Activated CD8-positive, alpha-beta memory T cell treated with anti-CD3 and anti-CD28 coated beads for 48 hours (primary cell): Measurements from ENCODE around the gene RNF220.

Experiments used
- DNase-seq, 3 experiments: peaks; one replicate each; pipeline ENCODE4 v3.0.0-alpha.2; 2020; ENCODE audit warnings: low read depth in 2 of 3, low spot score in 2 of 3

The RNF220 gene

DNA sequence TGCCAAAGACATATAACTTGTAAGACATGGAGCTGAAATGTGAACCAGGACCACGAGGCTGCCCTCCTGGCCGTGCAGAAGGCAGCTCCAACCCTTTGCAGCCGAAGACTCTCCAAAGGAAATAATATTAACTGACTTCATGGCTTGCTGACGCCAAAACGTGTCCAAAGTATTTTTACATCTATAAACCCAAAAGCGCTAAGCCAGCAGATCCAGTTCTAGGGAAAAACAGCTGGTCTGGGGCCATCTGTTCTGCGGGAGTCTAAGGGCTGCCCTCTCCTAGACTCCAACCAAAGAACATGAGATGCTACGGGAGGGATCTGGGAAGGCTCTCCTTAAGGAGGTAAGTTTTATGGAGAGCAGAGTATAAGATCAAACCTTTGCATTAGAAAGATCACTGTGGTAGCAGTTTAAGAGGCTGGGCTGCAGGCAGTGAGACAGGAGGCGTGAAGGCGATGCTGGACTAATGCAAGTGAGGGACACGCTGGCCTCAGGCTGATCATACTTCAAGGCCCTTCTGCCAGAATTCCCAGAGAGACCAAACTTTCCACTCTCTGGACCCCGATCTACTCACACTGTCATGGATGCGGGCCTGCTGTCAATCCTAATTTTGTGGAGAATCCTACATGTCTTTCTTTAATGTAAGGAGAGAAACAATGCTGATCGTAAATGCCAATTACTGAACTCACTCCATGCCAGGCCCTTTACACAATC lies 268.1 kb downstream of the RNF220 start:
- DNase-seq: no peak

GRCh38 chr1:44673675-44674112 lies 268.6 kb downstream of the RNF220 start:
- DNase-seq: no peak

DNA sequence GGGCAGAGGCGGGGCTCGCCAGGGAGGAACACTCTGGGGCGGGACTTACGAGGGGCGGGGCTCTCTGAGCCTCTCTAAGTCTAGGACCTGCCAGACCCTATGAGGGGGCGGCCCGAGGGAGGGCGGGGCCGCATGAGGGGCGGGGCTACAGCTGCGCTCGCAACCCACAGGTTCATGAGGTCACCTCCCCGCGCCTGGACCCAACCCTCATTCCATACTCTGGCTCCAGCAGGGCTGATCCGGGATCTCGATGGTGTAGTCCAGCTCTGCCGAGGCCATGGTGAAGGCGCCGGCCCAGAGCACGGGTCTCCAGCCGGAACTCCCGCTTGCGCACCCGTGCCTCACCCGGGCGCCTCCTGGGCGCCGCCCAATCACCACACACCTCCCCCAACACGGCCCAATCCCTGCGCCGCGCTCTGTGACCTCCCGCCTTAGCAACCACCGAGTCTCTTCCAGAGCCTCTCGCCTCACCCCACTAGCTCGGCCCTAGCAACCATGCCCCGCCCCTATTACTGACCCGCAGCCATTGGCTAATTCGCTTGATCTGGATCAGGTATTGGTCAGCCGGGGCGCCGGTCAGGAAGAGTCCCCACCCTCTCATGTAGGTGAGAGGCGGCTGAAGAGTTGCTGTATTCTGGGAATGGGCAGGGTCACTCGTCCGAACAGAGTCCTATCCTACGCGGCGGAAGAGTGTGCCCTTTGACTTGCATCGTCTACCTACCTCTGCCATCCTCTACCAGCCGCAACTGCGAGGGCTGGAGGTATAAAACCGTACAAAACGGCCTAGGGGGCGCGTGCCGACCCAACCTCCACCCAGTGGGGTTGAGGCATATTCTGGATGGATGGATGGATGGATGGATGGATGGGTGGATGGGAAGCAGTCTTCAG lies 269.3 kb downstream of the RNF220 start, which contains the start of the genes ARMH1 and TMEM53:
Gene ARMH1, plus strand, starts transcription at position 602 of the 888 bp plus-strand sequence. CDS start 14,984 bp downstream, outside the sequence.
Gene TMEM53, minus strand, starts transcription at position 369 of the 888 bp plus-strand sequence. Its CDS starts 90 bp downstream, at position 279.
- DNase-seq: peak; percentile 86 to 93 (median 91)

- no peak for DNase-seq
Observed at GRCh38 chr1:44675186-44675585, 270.1 kb downstream of the RNF220 start.

- no peak for DNase-seq
Observed at GRCh38 chr1:44676484-44677200, 271.6 kb downstream of the RNF220 start.

GRCh38 chr1:44677201-44677766 lies 272.2 kb downstream of the RNF220 start:
- DNase-seq: no peak

DNA sequence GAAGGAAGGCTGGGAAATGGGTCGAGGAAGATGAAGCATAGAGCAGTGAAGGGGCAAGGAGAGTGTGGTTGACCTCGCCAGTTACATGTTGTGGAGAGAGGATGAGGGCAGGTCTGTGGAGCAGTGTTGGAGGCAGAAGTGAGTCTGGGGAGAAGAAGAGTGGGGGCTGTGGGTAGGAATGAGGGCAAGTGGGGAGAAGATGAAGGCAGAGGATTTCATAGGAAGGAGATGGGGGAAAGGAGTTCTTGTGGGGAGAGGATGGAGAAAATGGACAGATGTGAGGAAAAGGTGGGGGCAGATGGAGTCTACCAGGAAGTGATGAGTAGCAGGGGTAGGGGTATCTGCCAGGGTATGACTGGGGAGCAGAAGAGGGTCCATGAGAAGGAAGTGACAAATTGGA lies 273.1 kb downstream of the RNF220 start:
- no peak for DNase-seq

GRCh38 chr1:44678626-44679025 lies 273.6 kb downstream of the RNF220 start:
- DNase-seq: no peak

DNA sequence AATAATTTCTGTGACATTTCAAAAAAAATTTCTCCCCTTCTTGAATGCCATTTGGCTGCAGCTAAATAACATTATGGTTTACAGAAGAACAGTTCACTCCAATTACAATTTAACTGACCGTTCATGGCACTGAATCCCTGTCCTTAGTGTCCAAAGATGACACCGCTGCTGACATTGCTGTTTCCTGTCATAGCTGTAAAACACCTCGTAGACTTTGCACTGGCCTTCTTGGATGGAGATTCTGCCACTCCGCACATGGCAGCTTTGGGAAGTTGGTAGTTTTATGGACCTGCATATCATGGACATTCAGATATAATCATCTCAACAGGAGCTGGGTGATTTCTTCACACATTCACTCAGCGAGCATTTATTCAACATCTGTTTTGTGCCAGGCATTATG lies 274.4 kb downstream of the RNF220 start:
- DNase-seq: no peak

DNA sequence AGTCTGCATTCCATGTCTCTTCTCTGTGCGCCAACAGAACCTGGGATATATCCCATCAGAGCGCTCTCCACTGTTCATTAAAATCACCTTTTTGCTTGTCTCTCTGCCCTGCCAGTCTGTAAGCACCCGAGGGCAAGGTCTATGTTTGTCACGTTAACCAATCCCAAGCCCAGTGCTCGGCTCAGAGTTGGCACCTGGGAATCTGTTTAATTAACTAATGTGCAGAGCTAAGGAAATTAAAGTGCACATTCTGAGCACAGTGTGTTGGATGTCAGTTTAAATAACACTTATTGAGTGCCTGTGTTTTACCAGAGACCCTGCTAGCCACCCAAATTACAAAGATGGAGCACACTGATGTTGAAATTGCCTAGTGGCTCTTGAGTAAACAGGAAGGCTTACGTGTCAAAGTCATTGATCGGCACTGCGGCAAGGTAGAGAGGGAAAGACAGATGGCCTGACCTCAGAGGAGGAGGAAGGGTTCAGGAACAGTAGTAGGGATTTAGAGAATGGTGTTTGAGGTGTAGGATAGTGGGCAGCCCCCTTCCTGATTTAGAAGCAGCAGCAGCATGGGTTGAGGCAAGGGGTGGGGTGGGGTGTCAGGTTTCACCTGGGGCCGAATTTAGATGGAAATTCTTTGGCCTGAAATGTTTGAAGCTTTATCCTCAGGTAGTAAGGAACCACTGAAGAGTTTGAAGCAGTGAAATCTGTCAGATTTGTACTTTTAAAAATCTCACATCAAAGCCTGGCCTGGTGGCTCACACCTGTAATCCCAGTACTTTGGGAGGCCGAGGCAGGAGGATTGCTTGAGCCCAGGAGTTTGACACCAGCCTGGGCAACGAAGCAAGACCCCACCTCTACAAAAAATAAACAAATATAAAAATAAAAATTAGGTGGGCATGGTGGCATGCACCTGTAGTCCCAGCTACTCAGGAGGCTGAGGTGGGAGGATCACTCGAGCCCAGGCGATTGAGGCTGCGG lies 277.1 kb downstream of the RNF220 start:
- DNase-seq: no peak

DNA sequence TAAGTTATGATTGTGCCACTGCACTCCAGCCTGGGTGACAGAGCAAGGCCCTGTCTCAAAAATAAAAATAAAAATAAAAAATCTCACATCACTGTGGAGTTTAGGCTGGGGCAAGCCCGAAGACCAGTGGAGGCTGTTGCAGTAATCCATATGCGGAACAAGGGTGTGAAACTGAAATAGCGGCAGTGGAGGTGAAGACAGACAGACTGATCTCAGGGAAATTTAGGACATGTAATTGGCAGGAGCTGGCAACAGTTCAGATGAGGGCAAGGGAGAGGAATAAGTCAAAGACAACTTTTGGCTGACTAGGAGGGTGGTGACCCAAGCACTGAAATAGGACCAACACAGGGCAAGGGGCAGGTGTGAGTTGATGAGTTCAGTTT lies 277.8 kb downstream of the RNF220 start:
- DNase-seq: no peak

DNA sequence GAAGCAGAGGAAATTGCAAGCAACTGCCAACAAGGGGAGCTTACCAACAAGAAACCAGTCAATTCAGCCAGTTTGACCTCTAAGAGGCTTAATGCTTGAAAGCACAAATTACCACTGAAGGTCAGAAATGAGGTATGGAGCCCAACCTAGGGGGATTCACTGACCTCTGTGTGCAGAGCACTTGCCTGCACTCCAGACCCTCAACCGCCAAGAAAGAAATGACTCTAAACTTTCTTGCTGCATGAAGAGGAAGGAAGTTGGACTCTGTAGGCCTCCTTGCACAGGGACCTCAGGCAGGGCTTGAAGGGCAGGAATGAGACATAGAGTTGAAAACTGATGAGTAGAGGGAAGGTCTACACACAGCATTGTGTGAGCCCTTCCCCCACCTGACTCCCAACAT lies 279.5 kb downstream of the RNF220 start:
- no peak for DNase-seq

GRCh38 chr1:44685218-44685617 lies 280.2 kb downstream of the RNF220 start:
- DNase-seq: no peak

- DNase-seq: no peak
Observed at GRCh38 chr1:44685881-44686280, 280.8 kb downstream of the RNF220 start.

- DNase-seq: no peak
Observed at GRCh38 chr1:44688760-44689446, 283.8 kb downstream of the RNF220 start.

DNA sequence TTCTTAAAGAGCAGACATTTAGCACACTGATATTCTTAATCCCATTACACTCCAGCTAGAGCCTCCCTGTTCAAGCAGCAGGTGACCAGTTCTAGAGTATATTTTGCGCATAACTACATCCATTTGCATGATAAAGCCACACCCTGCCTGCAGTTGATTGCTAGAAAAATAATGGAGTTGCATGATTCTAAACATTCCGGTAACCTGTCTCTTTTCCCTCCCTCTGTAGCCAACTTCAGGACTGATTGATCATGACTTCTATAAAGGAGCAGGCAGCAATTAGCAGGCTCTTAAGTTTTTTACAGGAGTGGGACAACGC lies 284.4 kb downstream of the RNF220 start:
- no peak for DNase-seq

DNA sequence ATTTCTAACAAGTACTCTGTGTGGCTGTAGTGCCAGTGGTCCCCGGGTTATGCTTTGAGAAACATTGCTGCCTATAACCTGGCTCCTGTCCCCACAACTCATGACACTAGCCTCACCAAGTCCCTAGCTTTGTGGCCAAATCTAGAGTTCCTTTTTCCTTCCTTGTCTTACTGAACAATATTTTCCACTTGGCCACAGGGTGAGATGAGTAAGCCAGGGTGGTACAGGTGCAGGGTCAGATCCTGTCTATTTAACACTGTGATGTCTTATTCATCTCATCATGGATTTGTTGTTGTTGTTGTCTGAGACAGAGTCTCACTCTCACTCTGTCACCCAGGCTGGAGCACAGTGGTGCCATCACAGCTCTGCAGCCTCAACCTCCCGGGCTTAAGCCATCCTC lies 288.1 kb downstream of the RNF220 start:
- DNase-seq: no peak

GRCh38 chr1:44693900-44694299 lies 288.8 kb downstream of the RNF220 start:
- DNase-seq: no peak

DNA sequence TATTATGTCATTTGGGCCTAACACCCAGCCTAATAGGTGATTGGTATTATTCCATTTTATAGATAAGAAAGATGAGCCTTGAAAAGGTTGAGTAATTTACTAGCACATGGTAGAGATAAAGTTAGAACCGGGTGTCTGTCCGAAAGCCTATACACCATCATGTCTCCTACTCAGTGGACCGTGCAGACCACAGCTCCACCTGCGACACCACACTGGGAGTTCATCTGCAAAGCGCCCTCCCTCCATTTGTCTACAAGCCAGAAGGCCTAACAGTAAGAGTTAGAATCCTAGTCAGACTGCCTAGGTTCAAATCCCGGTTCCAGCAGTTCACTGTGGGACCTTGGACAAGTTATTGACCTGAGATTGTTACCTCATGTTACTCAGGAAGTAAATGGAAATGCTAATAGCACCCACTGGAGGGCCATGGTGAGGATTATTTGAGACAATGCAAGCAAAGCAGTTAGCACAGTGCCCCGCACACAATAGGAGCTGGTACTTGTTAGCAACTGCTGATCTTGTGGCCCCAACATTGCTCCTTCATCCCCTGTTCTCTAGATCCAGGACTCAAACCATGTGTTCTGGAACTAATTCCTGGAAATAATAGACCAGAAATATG lies 289.9 kb downstream of the RNF220 start:
- no peak for DNase-seq
